Bronchial epithelial cell (primary cell): ENCODE results near the gene SLC17A4. TPM values are rescaled to one million over a fixed set of nuclear protein-coding genes. Genes with fewer than 3 reads are reported as not detected.

ENCODE experiments used
- DNase-seq: peaks from one replicate; pipeline ENCODE4 v3.0.0-alpha.2; 2010; ENCODE audit warnings: low read depth
- FAIRE-seq: peaks from 2 replicates; lab custom pipeline; 2011; peaks lifted over from hg19 to GRCh38; lab: Jason Lieb, UNC
- H3K27me3 ChIP-seq: 2 replicates; pipeline ENCODE4 v1.5.1; 2011; ENCODE audit warnings: low read length; ENCODE audit not compliant: control insufficient read depth, insufficient read depth
- H3K36me3 ChIP-seq: 2 replicates; pipeline ENCODE4 v1.5.1; 2011; ENCODE audit warnings: low read length; ENCODE audit not compliant: control insufficient read depth, insufficient read depth
- H3K4me3 ChIP-seq: 2 replicates; pipeline ENCODE4 v1.5.1; 2011; ENCODE audit warnings: mild to moderate bottlenecking, low read depth, low read length, control low read depth
- CTCF ChIP-seq: IDR thresholded peaks from 2 replicates; pipeline ENCODE4 v1.5.1; 2011; ENCODE audit warnings: mild to moderate bottlenecking, moderate library complexity, low read length, control low read depth, inconsistent platforms; ENCODE audit not compliant: insufficient read depth, severe bottlenecking
- total RNA-seq: library from RNA; depleted of rRNA; stranded (reverse); fragments of >200 nt; gene quantifications from 2 replicates; pipeline ENCODE4 v1.2.1, GENCODE V29; 2014

The SLC17A4 gene
- total RNA-seq, 1 donor from 2014 or later = not detected

- DNase-seq = no peak
- FAIRE-seq = no peak
- no peaks in the 10 kb centered on the region for H3K36me3 ChIP-seq
- TF ChIP-seq CTCF = no peak
- H3K27me3 ChIP-seq = peaks cover 5% of the 10 kb centered on the region
- H3K4me3 ChIP-seq = no peak overlapping the region
These were observed 941 bp downstream of the SLC17A4 start for GRCh38 chr6:25755483-25755882.

GRCh38 chr6:25756382-25757363 lies 2.1 kb downstream of the SLC17A4 start:
- DNase-seq (no peak), FAIRE-seq (no peak)
- Histone ChIP-seq H3K27me3 (peaks cover 5% of the 10 kb centered on the region), H3K36me3 (no peaks in the 10 kb centered on the region), H3K4me3 (no peak overlapping the region)
- TF ChIP-seq CTCF = no peak

- H3K27me3 ChIP-seq = peaks cover 5% of the 10 kb centered on the region
These were observed 3.5 kb downstream of the SLC17A4 start for GRCh38 chr6:25757936-25758642.

GRCh38 chr6:25764611-25765010 lies 10.1 kb downstream of the SLC17A4 start:
- no peak for FAIRE-seq
- Histone ChIP-seq H3K4me3 (no peak overlapping the region), H3K36me3 (no peaks in the 10 kb centered on the region), H3K27me3 (no peaks in the 10 kb centered on the region)
- TF ChIP-seq CTCF = no peak
- no peak for DNase-seq

More at GRCh38 chr6:25757936-25758642, 3.5 kb downstream of the SLC17A4 start:
- no peak for TF ChIP-seq CTCF
- no peaks in the 10 kb centered on the region for H3K36me3 ChIP-seq
- FAIRE-seq = no peak
- no peak overlapping the region for H3K4me3 ChIP-seq
- no peak for DNase-seq

GRCh38 chr6:25768566-25768965 lies 14.0 kb downstream of the SLC17A4 start:
- Histone ChIP-seq H3K4me3 (no peak overlapping the region), H3K36me3 (no peaks in the 10 kb centered on the region), H3K27me3 (no peaks in the 10 kb centered on the region)
- no peak for TF ChIP-seq CTCF
- no peak for FAIRE-seq
- no peak for DNase-seq
